GM19328 (cell line): ENCODE measurements around the gene PPFIBP2.

Experiments used
- ATAC-seq: cut with Tn5 transposase; IDR thresholded peaks from one replicate; pipeline ENCODE4 v1.9.1; 2021; ENCODE audit warnings: mild to moderate bottlenecking, moderate library complexity; ENCODE audit not compliant: unreplicated experiment

PPFIBP2 gene

GRCh38 chr11:7513234-7514098 lies at the start of gene PPFIBP2:
TSS of gene PPFIBP2 (plus strand) at chr11:7513999. CDS start at chr11:7549476, 35,477 bp downstream.
- peak; percentile 63 for ATAC-seq

GRCh38 chr11:7467652-7468051 lies 46.1 kb upstream of the PPFIBP2 start:
- no peak for ATAC-seq

- no peak for ATAC-seq
Measured at GRCh38 chr11:7469351-7469865, 44.4 kb upstream of the PPFIBP2 start.

- ATAC-seq = no peak
Measured at GRCh38 chr11:7471071-7471470, 42.7 kb upstream of the PPFIBP2 start.

- peak; percentile 80 for ATAC-seq
Measured at GRCh38 chr11:7473717-7474116, 40.1 kb upstream of the PPFIBP2 start.

- no peak for ATAC-seq
Measured at GRCh38 chr11:7480113-7480512, 33.7 kb upstream of the PPFIBP2 start.

GRCh38 chr11:7484131-7484530 lies 29.7 kb upstream of the PPFIBP2 start:
- ATAC-seq = no peak

- no peak for ATAC-seq
Measured at GRCh38 chr11:7484645-7485044, 29.2 kb upstream of the PPFIBP2 start.

GRCh38 chr11:7485186-7486097 lies 28.4 kb upstream of the PPFIBP2 start, which contains the start of gene OLFML1:
TSS of gene OLFML1 (plus strand) at chr11:7485506. CDS start at chr11:7485876, 370 bp downstream.
- ATAC-seq = no peak

- no peak for ATAC-seq
Measured at GRCh38 chr11:7486098-7486780, 27.6 kb upstream of the PPFIBP2 start.

GRCh38 chr11:7486781-7487140 lies 27.0 kb upstream of the PPFIBP2 start:
- no peak for ATAC-seq

GRCh38 chr11:7487360-7487759 lies 26.4 kb upstream of the PPFIBP2 start:
- ATAC-seq = no peak

- no peak for ATAC-seq
Measured at GRCh38 chr11:7488681-7489080, 25.1 kb upstream of the PPFIBP2 start.

- no peak for ATAC-seq
Measured at GRCh38 chr11:7489376-7489775, 24.4 kb upstream of the PPFIBP2 start.

- no peak for ATAC-seq
Measured at GRCh38 chr11:7490054-7490453, 23.7 kb upstream of the PPFIBP2 start.

GRCh38 chr11:7490535-7490934 lies 23.3 kb upstream of the PPFIBP2 start:
- ATAC-seq = no peak

- no peak for ATAC-seq
Measured at GRCh38 chr11:7492253-7492652, 21.5 kb upstream of the PPFIBP2 start.

GRCh38 chr11:7493670-7494069 lies 20.1 kb upstream of the PPFIBP2 start:
- ATAC-seq = no peak

- ATAC-seq = no peak
Measured at GRCh38 chr11:7494086-7494745, 19.6 kb upstream of the PPFIBP2 start.

- peak; percentile 92 for ATAC-seq
Measured at GRCh38 chr11:7495882-7496551, 17.8 kb upstream of the PPFIBP2 start.
